Measurements from ENCODE around the gene FN1.

Gene FN1

GRCh38 chr2:215419769-215420470, 15.9 kb downstream of the FN1 start:
- Histone ChIP-seq H3K27ac (ENCODE audit: low read depth, low read length) (no peak overlapping the region), H3K9ac (ENCODE audit: low read depth, low read length) (no peak overlapping the region), H3K9me3 (ENCODE audit: control insufficient read depth, insufficient read depth, low read length) (no peaks in the 10 kb centered on the region), H3K4me1 (ENCODE audit: control insufficient read depth, insufficient read depth, low read length) (no peaks in the 10 kb centered on the region), H3K36me3 (ENCODE audit: control insufficient read depth, insufficient read depth, low read length) (peaks cover 81% of the 10 kb centered on the region), H3K4me3 (ENCODE audit: low read depth, low read length) (no peak overlapping the region), H3K27me3 (ENCODE audit: control insufficient read depth, insufficient read depth, low read length) (no peaks in the 10 kb centered on the region)

DNA sequence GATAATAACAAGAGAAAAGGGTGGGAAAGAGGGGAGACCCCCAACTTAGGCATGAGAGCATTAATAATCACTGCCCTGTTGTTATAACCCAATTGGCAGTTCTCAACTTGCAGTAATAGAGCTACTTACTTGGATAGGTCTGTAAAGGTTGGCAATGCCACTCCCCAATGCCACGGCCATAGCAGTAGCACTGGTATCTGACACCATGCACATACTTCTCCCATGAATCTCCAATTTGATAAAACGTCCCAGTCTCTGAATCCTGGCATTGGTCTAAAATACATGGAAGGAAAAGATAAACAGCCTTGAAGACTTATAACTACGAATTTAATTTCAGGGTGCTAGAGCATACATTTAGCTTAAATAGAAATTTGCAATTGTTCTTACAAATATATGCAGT, 16.8 kb downstream of the FN1 start:
- Histone ChIP-seq H3K4me3 (ENCODE audit: low read depth, low read length) (no peak overlapping the region), H3K4me1 (ENCODE audit: control insufficient read depth, insufficient read depth, low read length) (no peaks in the 10 kb centered on the region), H3K9ac (ENCODE audit: low read depth, low read length) (no peak overlapping the region), H3K27ac (ENCODE audit: low read depth, low read length) (peak overlapping the region; percentile 28), H3K27me3 (ENCODE audit: control insufficient read depth, insufficient read depth, low read length) (no peaks in the 10 kb centered on the region), H3K9me3 (ENCODE audit: control insufficient read depth, insufficient read depth, low read length) (no peaks in the 10 kb centered on the region), H3K36me3 (ENCODE audit: control insufficient read depth, insufficient read depth, low read length) (peaks cover 75% of the 10 kb centered on the region)

GRCh38 chr2:215418064-215418963, 17.6 kb downstream of the FN1 start:
- no peaks in the 10 kb centered on the region for H3K4me1 ChIP-seq (ENCODE audit: control insufficient read depth, insufficient read depth, low read length)
- H3K27ac ChIP-seq (ENCODE audit: low read depth, low read length): peak overlapping the region; percentile 55
- H3K36me3 ChIP-seq (ENCODE audit: control insufficient read depth, insufficient read depth, low read length): peaks cover 71% of the 10 kb centered on the region
- H3K9me3 ChIP-seq (ENCODE audit: control insufficient read depth, insufficient read depth, low read length): no peaks in the 10 kb centered on the region
- H3K27me3 ChIP-seq (ENCODE audit: control insufficient read depth, insufficient read depth, low read length): no peaks in the 10 kb centered on the region
- no peak overlapping the region for H3K9ac ChIP-seq (ENCODE audit: low read depth, low read length)
- no peak overlapping the region for H3K4me3 ChIP-seq (ENCODE audit: low read depth, low read length)

- H3K9ac ChIP-seq (ENCODE audit: low read depth, low read length): no peak overlapping the region
- no peak overlapping the region for H3K4me3 ChIP-seq (ENCODE audit: low read depth, low read length)
- no peaks in the 10 kb centered on the region for H3K4me1 ChIP-seq (ENCODE audit: control insufficient read depth, insufficient read depth, low read length)
- H3K36me3 ChIP-seq (ENCODE audit: control insufficient read depth, insufficient read depth, low read length): peaks cover 64% of the 10 kb centered on the region
- no peaks in the 10 kb centered on the region for H3K9me3 ChIP-seq (ENCODE audit: control insufficient read depth, insufficient read depth, low read length)
- H3K27ac ChIP-seq (ENCODE audit: low read depth, low read length): peak overlapping the region; percentile 55
- H3K27me3 ChIP-seq (ENCODE audit: control insufficient read depth, insufficient read depth, low read length): no peaks in the 10 kb centered on the region
These were observed 18.4 kb downstream of the FN1 start for GRCh38 chr2:215417400-215417951.

GRCh38 chr2:215416656-215417055, 19.2 kb downstream of the FN1 start:
- no peaks in the 10 kb centered on the region for H3K4me1 ChIP-seq (ENCODE audit: control insufficient read depth, insufficient read depth, low read length)
- H3K27ac ChIP-seq (ENCODE audit: low read depth, low read length): peak overlapping the region; percentile 57
- H3K36me3 ChIP-seq (ENCODE audit: control insufficient read depth, insufficient read depth, low read length): peaks cover 56% of the 10 kb centered on the region
- no peaks in the 10 kb centered on the region for H3K27me3 ChIP-seq (ENCODE audit: control insufficient read depth, insufficient read depth, low read length)
- no peaks in the 10 kb centered on the region for H3K9me3 ChIP-seq (ENCODE audit: control insufficient read depth, insufficient read depth, low read length)
- H3K4me3 ChIP-seq (ENCODE audit: low read depth, low read length): no peak overlapping the region
- no peak overlapping the region for H3K9ac ChIP-seq (ENCODE audit: low read depth, low read length)

DNA sequence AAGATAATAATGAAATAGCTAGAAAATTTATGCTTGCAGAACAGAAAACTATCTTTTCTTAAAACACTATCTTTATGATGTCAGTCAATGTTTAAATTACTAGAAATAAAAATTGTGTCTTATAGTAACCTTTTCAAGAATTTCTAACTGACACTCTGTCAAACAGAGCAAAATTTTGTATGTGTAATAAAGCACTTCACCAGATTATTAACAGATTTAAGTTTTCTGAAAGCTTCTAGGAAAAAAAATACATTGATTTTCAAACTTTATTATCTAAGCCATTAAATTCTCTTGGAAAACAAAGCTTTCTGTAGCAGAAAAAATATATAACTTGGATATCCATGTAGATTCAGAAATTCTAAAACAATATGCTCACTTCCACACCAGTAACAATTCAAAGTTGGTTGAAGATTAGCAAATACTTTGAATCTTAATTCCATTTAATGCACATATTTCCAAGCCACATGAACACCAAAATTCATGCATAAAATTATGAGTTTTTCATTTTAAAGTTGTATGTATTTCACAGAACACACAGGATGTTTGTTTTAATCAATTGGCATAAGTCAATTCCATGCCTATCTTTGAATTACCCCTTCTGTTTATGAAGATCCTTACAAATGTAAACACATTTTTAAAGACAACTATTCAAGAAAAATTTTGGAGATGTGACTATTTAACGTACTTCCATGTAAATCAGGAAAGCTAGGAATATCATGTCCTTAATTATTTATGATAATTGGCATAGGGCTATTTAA, 19.9 kb downstream of the FN1 start:
- H3K4me3 ChIP-seq (ENCODE audit: low read depth, low read length): no peak overlapping the region
- H3K4me1 ChIP-seq (ENCODE audit: control insufficient read depth, insufficient read depth, low read length): no peaks in the 10 kb centered on the region
- H3K9ac ChIP-seq (ENCODE audit: low read depth, low read length): no peak overlapping the region
- no peak overlapping the region for H3K27ac ChIP-seq (ENCODE audit: low read depth, low read length)
- H3K27me3 ChIP-seq (ENCODE audit: control insufficient read depth, insufficient read depth, low read length): no peaks in the 10 kb centered on the region
- H3K36me3 ChIP-seq (ENCODE audit: control insufficient read depth, insufficient read depth, low read length): peaks cover 50% of the 10 kb centered on the region
- H3K9me3 ChIP-seq (ENCODE audit: control insufficient read depth, insufficient read depth, low read length): no peaks in the 10 kb centered on the region

GRCh38 chr2:215415218-215415617, 20.6 kb downstream of the FN1 start:
- Histone ChIP-seq H3K27ac (ENCODE audit: low read depth, low read length) (no peak overlapping the region), H3K4me3 (ENCODE audit: low read depth, low read length) (no peak overlapping the region), H3K4me1 (ENCODE audit: control insufficient read depth, insufficient read depth, low read length) (no peaks in the 10 kb centered on the region), H3K36me3 (ENCODE audit: control insufficient read depth, insufficient read depth, low read length) (peaks cover 43% of the 10 kb centered on the region), H3K9ac (ENCODE audit: low read depth, low read length) (no peak overlapping the region), H3K27me3 (ENCODE audit: control insufficient read depth, insufficient read depth, low read length) (no peaks in the 10 kb centered on the region), H3K9me3 (ENCODE audit: control insufficient read depth, insufficient read depth, low read length) (no peaks in the 10 kb centered on the region)

DNA sequence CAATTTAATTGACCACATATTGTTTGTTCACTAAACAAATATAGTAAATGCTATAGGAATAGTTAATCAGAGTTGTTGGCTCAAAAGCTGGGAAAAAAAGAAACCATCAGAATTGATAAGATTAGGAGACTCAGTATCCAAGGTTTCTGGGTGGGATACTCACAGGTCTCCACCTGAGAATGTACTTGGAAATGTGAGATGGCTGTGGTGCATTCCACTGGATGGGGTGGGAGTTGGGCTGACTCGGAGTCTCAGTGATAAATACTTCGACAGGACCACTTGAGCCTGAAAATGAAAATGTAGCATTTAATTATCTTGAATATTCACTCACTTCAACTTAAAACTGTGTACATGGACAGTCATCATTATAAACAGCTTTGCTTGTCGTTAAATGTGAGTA, 21.2 kb downstream of the FN1 start:
- no peak overlapping the region for H3K27ac ChIP-seq (ENCODE audit: low read depth, low read length)
- H3K9me3 ChIP-seq (ENCODE audit: control insufficient read depth, insufficient read depth, low read length): no peaks in the 10 kb centered on the region
- no peaks in the 10 kb centered on the region for H3K4me1 ChIP-seq (ENCODE audit: control insufficient read depth, insufficient read depth, low read length)
- no peak overlapping the region for H3K4me3 ChIP-seq (ENCODE audit: low read depth, low read length)
- H3K36me3 ChIP-seq (ENCODE audit: control insufficient read depth, insufficient read depth, low read length): peaks cover 46% of the 10 kb centered on the region
- H3K9ac ChIP-seq (ENCODE audit: low read depth, low read length): no peak overlapping the region
- H3K27me3 ChIP-seq (ENCODE audit: control insufficient read depth, insufficient read depth, low read length): no peaks in the 10 kb centered on the region

DNA sequence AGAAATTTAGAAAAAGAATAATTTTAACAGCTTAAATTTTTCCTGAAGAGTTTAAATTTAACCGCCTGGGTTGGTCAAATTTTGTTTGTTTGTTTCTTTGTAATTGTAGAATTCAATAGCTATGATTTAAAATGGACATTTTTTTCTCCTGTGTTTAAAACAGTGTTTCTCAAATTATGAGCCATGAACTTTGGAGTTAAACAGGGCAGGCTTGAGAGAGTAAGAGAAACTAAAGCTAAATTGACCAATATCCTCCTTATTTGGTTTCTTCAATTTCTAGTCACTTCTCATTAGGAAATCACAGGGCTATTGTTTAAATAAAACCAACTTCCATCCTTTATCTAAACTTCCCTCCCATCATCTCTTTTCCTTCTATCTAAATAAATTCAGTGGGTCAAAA, 21.9 kb downstream of the FN1 start:
- Histone ChIP-seq H3K27me3 (ENCODE audit: control insufficient read depth, insufficient read depth, low read length) (no peaks in the 10 kb centered on the region), H3K4me3 (ENCODE audit: low read depth, low read length) (no peak overlapping the region), H3K27ac (ENCODE audit: low read depth, low read length) (no peak overlapping the region), H3K9ac (ENCODE audit: low read depth, low read length) (no peak overlapping the region), H3K9me3 (ENCODE audit: control insufficient read depth, insufficient read depth, low read length) (no peaks in the 10 kb centered on the region), H3K36me3 (ENCODE audit: control insufficient read depth, insufficient read depth, low read length) (peaks cover 46% of the 10 kb centered on the region), H3K4me1 (ENCODE audit: control insufficient read depth, insufficient read depth, low read length) (no peaks in the 10 kb centered on the region)

- Histone ChIP-seq H3K4me3 (ENCODE audit: low read depth, low read length) (no peak overlapping the region), H3K9me3 (ENCODE audit: control insufficient read depth, insufficient read depth, low read length) (no peaks in the 10 kb centered on the region), H3K27ac (ENCODE audit: low read depth, low read length) (no peak overlapping the region), H3K9ac (ENCODE audit: low read depth, low read length) (no peak overlapping the region), H3K36me3 (ENCODE audit: control insufficient read depth, insufficient read depth, low read length) (peaks cover 42% of the 10 kb centered on the region), H3K4me1 (ENCODE audit: control insufficient read depth, insufficient read depth, low read length) (no peaks in the 10 kb centered on the region), H3K27me3 (ENCODE audit: control insufficient read depth, insufficient read depth, low read length) (no peaks in the 10 kb centered on the region)
These were observed 22.4 kb downstream of the FN1 start for GRCh38 chr2:215413484-215413777.
